HT1080 (cell line): ENCODE measurements around the gene PPP2R1B. TPM values are rescaled to one million over a fixed set of nuclear protein-coding genes. Genes with fewer than 3 reads are reported as not detected.

Experiments
- DNase-seq: peaks from one replicate; pipeline ENCODE4 v3.0.0-alpha.2; 2015; ENCODE audit warnings: low read depth
- polyA plus RNA-seq, 2 experiments: library from polyadenylated mRNA; depleted of rRNA; stranded (reverse); fragments of >200 nt; gene quantifications; 2 replicates each; pipeline ENCODE4 v1.2.3, GENCODE V29; 2015
- total RNA-seq: library from RNA; depleted of rRNA; stranded (reverse); fragments of >200 nt; shearing (Covaris generic); gene quantifications from 2 replicates; pipeline ENCODE4 v1.2.3, GENCODE V29; 2014; rRNA removed

The PPP2R1B gene
- total RNA-seq, result 23.9 and 33.9 TPM in 2 replicates
- polyA plus RNA-seq (2015; cell fraction: cytosol; rRNA removed), result 14.6 and 18.2 TPM in 2 replicates
- 28.1 and 32.4 TPM in 2 replicates for polyA plus RNA-seq (2015; cell fraction: nucleus; rRNA removed)

GRCh38 chr11:111765984-111766833, at the start of gene PPP2R1B:
Gene PPP2R1B (minus strand): TSS chr11:111766389. CDS start chr11:111766361, 28 bp downstream.
- peak; percentile 77 for DNase-seq

GRCh38 chr11:111815489-111815888, 49.3 kb upstream of the PPP2R1B start:
- no peak for DNase-seq

- DNase-seq, result no peak
These were observed 48.5 kb upstream of the PPP2R1B start for GRCh38 chr11:111814557-111815320.

GRCh38 chr11:111814106-111814505, 47.9 kb upstream of the PPP2R1B start:
- DNase-seq, result no peak

- no peak for DNase-seq
These were observed 46.0 kb upstream of the PPP2R1B start for GRCh38 chr11:111812211-111812610.

GRCh38 chr11:111811445-111811844, 45.3 kb upstream of the PPP2R1B start:
- DNase-seq, result no peak

- no peak for DNase-seq
These were observed 42.6 kb upstream of the PPP2R1B start for GRCh38 chr11:111808834-111809233.

GRCh38 chr11:111808063-111808588, 41.9 kb upstream of the PPP2R1B start:
- DNase-seq, result no peak

GRCh38 chr11:111807076-111807475, 40.9 kb upstream of the PPP2R1B start:
- no peak for DNase-seq

- DNase-seq, result no peak
These were observed 34.9 kb upstream of the PPP2R1B start for GRCh38 chr11:111801135-111801534.

GRCh38 chr11:111798279-111798678, 32.1 kb upstream of the PPP2R1B start:
- no peak for DNase-seq

GRCh38 chr11:111797145-111797581, 31.0 kb upstream of the PPP2R1B start:
- DNase-seq, result peak; percentile 76

GRCh38 chr11:111796696-111797095, 30.5 kb upstream of the PPP2R1B start:
- DNase-seq, result no peak

- no peak for DNase-seq
These were observed 29.3 kb upstream of the PPP2R1B start for GRCh38 chr11:111795334-111795985.

GRCh38 chr11:111793863-111794262, 27.7 kb upstream of the PPP2R1B start:
- DNase-seq, result no peak

- DNase-seq, result no peak
These were observed 26.8 kb upstream of the PPP2R1B start for GRCh38 chr11:111792955-111793500.

GRCh38 chr11:111792314-111792713, 26.1 kb upstream of the PPP2R1B start:
- no peak for DNase-seq

- no peak for DNase-seq
These were observed 22.3 kb upstream of the PPP2R1B start for GRCh38 chr11:111788464-111788863.

- DNase-seq, result no peak
These were observed 21.9 kb upstream of the PPP2R1B start for GRCh38 chr11:111788051-111788450.

GRCh38 chr11:111785886-111786412, 19.8 kb upstream of the PPP2R1B start:
- DNase-seq, result no peak

GRCh38 chr11:111785076-111785475, 18.9 kb upstream of the PPP2R1B start:
- no peak for DNase-seq
